ENCODE results near the gene KCNMA1. TPM values are rescaled to one million over a fixed set of nuclear protein-coding genes. Genes with fewer than 3 reads are reported as not detected.

The KCNMA1 gene
- total RNA-seq, 1 donor from 2014 or later, result 2.2 TPM

GRCh38 chr10:77638321-77639101 lies 903 bp upstream of the KCNMA1 start:
- DNase-seq (ENCODE audit: missing footprints) (no peak), ATAC-seq (no peak)
- intact Hi-C loops (cut with DNase I), result no loop called here

DNA sequence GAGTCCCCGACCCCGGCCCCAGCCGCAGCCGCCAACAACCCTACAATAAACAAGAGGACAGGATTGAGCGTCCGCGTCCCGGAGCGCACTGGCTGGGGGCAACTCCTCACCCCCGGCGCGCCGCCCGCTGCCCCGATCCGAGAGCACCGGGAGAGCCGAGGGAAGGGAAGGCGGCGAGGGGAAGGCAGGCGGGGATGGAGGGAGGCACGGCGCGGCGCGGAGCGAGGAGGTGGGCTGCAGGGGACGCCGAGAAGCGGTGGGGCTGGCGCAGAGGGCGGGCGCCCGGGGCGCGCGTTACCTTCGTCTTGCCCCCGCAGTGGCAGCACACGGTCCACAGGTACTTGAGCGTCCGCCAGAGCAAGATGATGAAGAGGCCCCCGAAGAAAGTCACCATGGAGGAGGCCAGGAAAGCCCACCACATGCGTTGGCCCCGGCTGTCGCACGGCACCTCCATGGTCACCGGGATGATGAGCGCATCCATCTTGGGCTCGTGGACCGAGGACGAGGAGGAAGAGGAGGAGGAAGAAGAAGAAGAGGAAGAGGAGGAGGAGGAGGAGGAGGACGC lies 559 bp downstream of the KCNMA1 start:
- no peak for ATAC-seq

GRCh38 chr10:77636282-77636966 lies 1.2 kb downstream of the KCNMA1 start:
- ATAC-seq (no peak), DNase-seq (ENCODE audit: missing footprints) (no peak)
- intact Hi-C loops (cut with DNase I), result no loop called here

More for the DNA sequence above, 559 bp downstream of the KCNMA1 start:
- intact Hi-C loops (cut with DNase I), result no loop called here
- DNase-seq (ENCODE audit: missing footprints), result no peak

DNA sequence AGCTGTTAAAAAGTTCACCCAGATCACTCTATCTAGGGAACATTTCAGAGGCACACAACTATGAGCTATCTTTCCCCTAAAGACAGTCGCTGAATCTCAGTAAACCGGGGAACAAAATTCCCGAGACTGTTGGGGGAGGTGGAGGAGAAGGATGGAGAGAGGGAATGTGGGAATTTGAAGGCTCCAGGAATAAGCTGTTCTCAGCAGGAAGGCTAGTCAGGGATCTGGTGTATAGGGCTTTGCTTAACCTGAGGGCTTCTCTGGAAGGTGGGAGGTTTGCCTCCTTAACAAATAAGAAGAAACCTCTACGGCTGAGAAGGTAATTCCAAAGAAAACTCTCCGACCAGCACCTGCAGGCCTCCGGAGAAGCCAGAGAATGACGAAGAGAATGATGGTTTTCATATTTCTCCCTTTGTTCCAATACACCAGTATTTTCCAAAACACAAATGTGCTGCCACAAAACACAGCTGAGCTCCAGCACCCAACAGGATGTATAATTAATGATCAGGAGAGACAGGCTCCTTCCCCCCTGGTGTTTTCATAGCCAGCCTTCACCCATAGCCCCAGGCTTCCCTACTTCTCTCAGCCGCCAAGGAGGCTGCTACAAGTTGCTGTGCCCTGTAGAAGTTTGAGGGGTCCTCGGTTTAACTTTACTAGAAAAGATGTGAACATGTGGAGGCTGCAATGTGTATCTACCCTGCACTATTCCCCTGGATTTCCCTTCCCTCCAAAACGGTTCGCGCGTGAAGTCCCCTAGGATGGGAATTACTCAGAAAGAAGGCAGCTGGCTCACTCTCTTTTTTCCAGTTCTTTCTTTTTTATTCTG lies 2.0 kb downstream of the KCNMA1 start:
- DNase-seq (ENCODE audit: missing footprints) (no peak), ATAC-seq (no peak)
- intact Hi-C loops (cut with DNase I), result no loop called here

GRCh38 chr10:77634939-77635338 lies 2.7 kb downstream of the KCNMA1 start:
- no peak for ATAC-seq
- intact Hi-C loops (cut with DNase I), result no loop called here
- no peak for DNase-seq (ENCODE audit: missing footprints)

GRCh38 chr10:77633376-77633775 lies 4.2 kb downstream of the KCNMA1 start:
- intact Hi-C loops (cut with DNase I), result no loop called here
- ATAC-seq (no peak), DNase-seq (ENCODE audit: missing footprints) (no peak)

GRCh38 chr10:77631241-77631640 lies 6.4 kb downstream of the KCNMA1 start:
- intact Hi-C loops (cut with DNase I), result no loop called here
- no peak for DNase-seq (ENCODE audit: missing footprints)
- no peak for ATAC-seq

- no peak for DNase-seq (ENCODE audit: missing footprints)
- intact Hi-C loops (cut with DNase I), result no loop called here
- no peak for ATAC-seq
These were observed 7.1 kb downstream of the KCNMA1 start for GRCh38 chr10:77630507-77630848.

DNA sequence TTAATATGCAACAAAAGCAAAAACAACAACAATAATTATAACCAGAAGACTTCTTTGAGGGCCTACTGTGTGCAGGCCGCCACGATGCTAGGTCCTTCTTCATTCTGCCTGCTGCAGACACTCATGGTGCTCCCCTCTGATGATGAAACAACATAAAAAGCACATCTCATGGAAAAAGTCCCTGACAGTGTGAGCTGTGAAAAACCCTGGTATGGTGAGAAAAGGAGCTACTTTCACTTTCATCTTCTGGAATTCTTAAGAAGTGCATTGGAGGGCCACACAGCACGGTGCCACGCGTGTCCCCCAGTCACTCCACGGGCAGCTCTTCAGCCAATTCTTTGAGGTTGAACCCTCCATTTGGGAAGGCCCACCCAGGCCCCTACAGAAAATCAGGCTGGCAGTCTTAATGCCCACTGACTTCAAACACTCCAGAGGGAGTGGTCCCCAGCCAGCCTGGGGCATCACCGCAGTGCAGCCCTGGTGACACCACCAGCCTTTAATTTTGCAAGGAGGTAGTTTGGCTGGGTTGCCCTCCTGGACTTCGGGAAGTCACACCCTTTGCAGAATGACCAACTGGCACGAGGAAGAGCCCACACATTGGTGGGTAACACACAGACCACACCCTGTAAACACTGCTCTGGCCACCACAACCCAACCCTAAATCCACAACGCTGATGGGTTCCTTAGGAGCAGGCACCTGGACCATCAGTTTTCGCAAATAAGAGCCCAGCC lies 7.7 kb downstream of the KCNMA1 start:
- ATAC-seq (no peak), DNase-seq (ENCODE audit: missing footprints) (no peak)
- intact Hi-C loops (cut with DNase I), result no loop called here

- no peak for ATAC-seq
- intact Hi-C loops (cut with DNase I), result no loop called here
These were observed 8.5 kb downstream of the KCNMA1 start for GRCh38 chr10:77628906-77629730.

GRCh38 chr10:77626266-77626935 lies 11.2 kb downstream of the KCNMA1 start:
- ATAC-seq (no peak), DNase-seq (ENCODE audit: missing footprints) (no peak)
- intact Hi-C loops (cut with DNase I), result no loop called here

More at GRCh38 chr10:77628906-77629730, 8.5 kb downstream of the KCNMA1 start:
- DNase-seq (ENCODE audit: missing footprints), result no peak

- intact Hi-C loops (cut with DNase I), result no loop called here
- peak; percentile 54 for ATAC-seq
These were observed 12.2 kb downstream of the KCNMA1 start for GRCh38 chr10:77625379-77625778.

GRCh38 chr10:77622889-77623291 lies 14.7 kb downstream of the KCNMA1 start:
- ATAC-seq (no peak), DNase-seq (ENCODE audit: missing footprints) (no peak)
- intact Hi-C loops (cut with DNase I), result no loop called here

More at GRCh38 chr10:77625379-77625778, 12.2 kb downstream of the KCNMA1 start:
- DNase-seq (ENCODE audit: missing footprints), result no peak

GRCh38 chr10:77620731-77621130 lies 16.9 kb downstream of the KCNMA1 start:
- intact Hi-C loops (cut with DNase I), result no loop called here
- DNase-seq (ENCODE audit: missing footprints) (no peak), ATAC-seq (no peak)

GRCh38 chr10:77619964-77620703 lies 17.5 kb downstream of the KCNMA1 start:
- DNase-seq (ENCODE audit: missing footprints) (no peak), ATAC-seq (no peak)
- intact Hi-C loops (cut with DNase I), result no loop called here

DNA sequence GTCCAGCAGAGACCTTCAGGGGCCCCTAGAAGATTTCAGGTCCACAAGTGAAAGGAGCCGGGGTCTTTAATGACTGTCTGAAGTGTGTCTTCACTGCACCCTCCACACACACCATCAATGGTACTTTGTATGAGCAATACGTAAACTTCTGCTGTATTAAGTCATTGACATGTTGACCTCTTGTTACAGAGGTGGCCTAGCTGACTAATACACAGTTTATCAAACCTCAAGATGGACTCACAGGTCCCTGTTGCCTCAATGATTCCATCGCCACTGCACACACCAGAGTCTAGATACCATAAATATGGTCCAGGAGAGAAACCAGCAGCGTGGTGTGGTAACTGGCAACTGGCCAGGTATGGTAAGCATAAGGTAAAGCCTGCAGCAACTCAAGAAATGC lies 19.5 kb downstream of the KCNMA1 start:
- DNase-seq (ENCODE audit: missing footprints), result no peak
- ATAC-seq, result no peak
- intact Hi-C loops (cut with DNase I), result no loop called here

DNA sequence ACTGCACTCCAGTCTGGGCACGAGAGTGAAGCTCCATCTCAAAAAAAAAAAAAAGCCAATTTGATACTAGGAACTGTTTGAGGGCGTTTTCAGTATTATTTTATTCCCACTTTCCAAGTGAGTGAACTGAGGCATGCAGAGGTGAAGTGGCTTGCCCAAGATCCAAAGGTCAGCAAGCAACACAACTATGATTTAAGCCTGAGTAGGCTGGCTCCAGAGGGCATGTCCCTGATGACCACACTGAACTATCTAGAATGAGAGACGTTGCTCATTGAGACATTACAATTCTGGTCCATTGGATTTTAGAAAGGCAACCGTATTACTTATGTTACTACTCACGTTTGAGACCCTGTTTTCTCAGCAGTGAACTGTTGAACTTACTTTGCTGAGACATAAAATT lies 20.8 kb downstream of the KCNMA1 start:
- no peak for DNase-seq (ENCODE audit: missing footprints)
- intact Hi-C loops (cut with DNase I), result no loop called here

More for the DNA sequence above, 20.8 kb downstream of the KCNMA1 start:
- no peak for ATAC-seq

Data from Right ventricle myocardium inferior (tissue), 1 donor.